ENCODE data around the gene ZNF584.
A peak's percentile ranks its signal among the peaks of the same experiment; 100 is the strongest.

ZNF584 gene

DNA sequence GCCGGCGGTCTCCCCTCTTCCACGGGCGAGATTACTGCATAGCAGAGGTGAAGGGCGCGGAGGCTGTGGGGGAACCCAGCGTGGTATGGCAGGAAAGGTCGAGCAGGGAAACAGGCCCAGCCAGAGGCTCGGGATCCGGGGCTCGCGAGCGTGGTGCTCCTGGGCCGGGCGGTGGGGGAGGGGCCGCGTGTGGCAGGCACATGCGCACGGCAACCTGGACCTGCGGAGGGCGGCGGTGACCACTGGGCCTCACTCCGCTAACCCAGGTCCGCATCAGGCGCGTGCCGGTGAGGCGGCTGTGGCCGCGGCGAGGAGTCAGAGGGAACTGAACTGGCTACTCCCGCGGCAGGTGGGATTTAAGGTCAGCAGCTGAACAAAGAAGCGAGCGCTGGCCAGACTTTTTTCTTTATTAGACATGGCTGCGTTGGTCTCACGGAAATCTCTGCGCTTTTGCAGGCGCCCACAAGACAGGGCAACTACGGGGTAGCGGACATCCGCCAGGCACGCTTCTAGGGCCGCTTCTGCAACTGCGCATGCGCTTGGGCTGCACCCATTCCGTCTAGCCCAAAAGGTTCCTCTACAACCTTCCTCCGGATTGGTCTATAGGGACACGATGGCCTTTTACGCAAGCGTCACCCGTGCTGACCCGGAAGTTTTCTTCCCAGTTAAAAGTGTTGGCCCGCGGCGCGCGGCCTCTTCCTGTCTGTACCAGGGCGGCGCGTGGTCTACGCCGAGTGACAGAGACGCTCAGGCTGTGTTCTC, 21.7 kb upstream of the ZNF584 start, which contains the start of gene RPS5:
Gene RPS5, plus strand, starts transcription at position 694 of the 762 bp plus-strand sequence. CDS start 869 bp downstream, outside the sequence.
- peak; percentile 98 for DNase-seq (ENCODE audit: extremely low read depth, low read depth)
- TF ChIP-seq, protein P1, sequence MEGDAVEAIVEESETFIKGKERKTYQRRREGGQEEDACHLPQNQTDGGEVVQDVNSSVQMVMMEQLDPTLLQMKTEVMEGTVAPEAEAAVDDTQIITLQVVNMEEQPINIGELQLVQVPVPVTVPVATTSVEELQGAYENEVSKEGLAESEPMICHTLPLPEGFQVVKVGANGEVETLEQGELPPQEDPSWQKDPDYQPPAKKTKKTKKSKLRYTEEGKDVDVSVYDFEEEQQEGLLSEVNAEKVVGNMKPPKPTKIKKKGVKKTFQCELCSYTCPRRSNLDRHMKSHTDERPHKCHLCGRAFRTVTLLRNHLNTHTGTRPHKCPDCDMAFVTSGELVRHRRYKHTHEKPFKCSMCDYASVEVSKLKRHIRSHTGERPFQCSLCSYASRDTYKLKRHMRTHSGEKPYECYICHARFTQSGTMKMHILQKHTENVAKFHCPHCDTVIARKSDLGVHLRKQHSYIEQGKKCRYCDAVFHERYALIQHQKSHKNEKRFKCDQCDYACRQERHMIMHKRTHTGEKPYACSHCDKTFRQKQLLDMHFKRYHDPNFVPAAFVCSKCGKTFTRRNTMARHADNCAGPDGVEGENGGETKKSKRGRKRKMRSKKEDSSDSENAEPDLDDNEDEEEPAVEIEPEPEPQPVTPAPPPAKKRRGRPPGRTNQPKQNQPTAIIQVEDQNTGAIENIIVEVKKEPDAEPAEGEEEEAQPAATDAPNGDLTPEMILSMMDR (IDR thresholded peaks at IDR 0.05; ENCODE audit: low read depth, low read length, missing control alignments) = no peak
- H3K4me3 ChIP-seq (replicated peaks; ENCODE audit: low read depth, low read length) = peak within 1 kb of the TSS; percentile 92

DNA sequence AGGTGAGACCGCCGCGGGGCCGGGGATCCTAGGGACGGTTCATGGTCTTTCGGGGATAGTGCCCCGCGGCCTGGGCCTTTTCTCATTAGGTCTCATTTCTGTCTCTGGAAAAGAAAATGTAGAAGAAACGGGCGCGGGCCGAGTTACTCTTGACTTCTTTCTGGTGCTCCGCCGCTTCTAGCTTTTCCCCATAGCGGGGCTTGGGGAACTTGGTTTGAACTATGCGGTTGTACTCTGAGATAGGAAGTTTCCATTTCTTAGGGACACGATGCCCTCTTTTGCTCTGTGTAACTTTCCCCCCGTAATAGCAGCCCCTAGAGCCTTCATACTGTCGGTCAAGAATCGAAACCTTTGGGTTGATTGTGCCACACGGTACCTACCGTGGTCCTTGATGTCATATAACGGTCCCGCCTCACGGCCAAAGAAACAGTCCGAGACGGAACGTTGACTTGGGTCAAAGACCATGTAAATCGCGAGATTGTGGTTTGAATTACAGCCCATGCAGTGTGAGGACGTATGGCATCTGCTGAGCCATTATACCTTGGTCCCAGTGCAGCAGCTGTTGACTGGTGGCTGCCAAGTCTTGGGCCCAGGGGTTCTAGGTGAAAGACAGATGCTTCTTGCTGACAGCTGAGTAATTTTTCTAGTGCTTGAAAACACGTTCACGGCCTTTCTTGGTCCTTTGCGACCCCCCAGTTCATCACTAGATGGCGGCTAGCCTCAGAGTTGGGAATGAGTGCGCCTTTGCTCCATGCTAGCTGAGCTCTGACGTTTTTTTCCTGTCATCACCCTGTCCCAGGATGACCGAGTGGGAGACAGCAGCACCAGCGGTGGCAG, 20.9 kb upstream of the ZNF584 start:
- DNase-seq (ENCODE audit: extremely low read depth, low read depth) = no peak
- H3K4me3 ChIP-seq (replicated peaks; ENCODE audit: low read depth, low read length) = peak overlapping the region; percentile 92
- TF ChIP-seq, protein P1 (IDR thresholded peaks at IDR 0.05; ENCODE audit: low read depth, low read length, missing control alignments) = no peak

DNA sequence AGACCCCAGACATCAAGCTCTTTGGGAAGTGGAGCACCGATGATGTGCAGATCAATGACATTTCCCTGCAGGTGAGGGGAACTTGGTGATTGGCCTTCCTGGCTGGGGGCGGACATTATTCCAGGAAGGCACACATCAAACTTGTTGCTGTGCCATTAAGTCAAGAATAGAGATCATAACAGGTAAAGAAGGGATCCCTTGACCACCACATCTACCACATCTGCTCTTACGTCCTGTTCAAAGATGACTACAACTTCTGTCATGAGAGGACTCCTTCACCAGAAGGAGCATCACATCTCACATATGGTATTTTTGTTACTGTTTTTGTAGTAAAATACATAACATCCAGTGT, 20.3 kb upstream of the ZNF584 start:
- H3K4me3 ChIP-seq (replicated peaks; ENCODE audit: low read depth, low read length) = peak overlapping the region; percentile 92
- TF ChIP-seq, protein P1 (IDR thresholded peaks at IDR 0.05; ENCODE audit: low read depth, low read length, missing control alignments) = no peak
- DNase-seq (ENCODE audit: extremely low read depth, low read depth) = no peak

DNA sequence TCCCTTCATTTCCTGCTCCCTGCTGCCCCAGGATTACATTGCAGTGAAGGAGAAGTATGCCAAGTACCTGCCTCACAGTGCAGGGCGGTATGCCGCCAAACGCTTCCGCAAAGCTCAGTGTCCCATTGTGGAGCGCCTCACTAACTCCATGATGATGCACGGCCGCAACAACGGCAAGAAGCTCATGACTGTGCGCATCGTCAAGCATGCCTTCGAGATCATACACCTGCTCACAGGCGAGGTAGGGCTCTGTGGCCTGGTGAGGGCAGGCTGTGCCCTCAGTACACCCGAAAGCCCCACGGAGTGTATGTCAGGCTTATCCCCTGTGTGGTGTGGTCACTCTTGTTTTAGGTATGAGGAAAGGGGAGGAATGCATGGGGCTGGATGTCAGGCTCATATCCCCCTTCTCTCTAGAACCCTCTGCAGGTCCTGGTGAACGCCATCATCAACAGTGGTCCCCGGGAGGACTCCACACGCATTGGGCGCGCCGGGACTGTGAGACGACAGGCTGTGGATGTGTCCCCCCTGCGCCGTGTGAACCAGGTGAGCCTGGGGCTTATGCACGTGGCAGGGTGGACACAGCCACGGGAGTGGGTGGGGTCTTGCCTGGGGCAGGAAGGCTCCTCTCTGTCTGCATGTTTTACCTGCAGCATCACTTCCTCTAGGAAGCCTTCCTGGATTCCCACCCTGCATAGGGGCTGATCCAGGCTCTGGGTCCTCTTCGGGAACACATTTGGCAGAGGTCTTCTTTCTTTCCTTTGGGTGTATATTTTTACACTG, 15.3 kb upstream of the ZNF584 start:
- TF ChIP-seq, protein P1 (IDR thresholded peaks at IDR 0.05; ENCODE audit: low read depth, low read length, missing control alignments) = no peak
- DNase-seq (ENCODE audit: extremely low read depth, low read depth) = no peak
- no peak overlapping the region for H3K4me3 ChIP-seq (replicated peaks; ENCODE audit: low read depth, low read length)

DNA sequence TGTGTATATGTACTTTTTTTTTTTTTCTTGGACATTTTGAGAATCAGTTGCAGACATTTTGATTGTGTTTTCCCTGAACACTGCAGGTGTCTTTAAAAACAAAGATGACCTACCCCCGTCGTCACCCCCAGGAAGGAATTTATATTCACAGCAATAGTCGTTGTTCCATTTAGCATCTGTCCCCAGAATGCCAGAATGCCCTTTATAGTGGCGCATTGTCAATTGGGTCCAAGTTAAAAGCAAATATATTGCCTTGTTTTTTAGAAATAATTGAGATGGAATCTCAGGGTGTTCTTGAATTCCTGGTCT, 14.8 kb upstream of the ZNF584 start:
- TF ChIP-seq, protein P1 (IDR thresholded peaks at IDR 0.05; ENCODE audit: low read depth, low read length, missing control alignments) = no peak
- no peak for DNase-seq (ENCODE audit: extremely low read depth, low read depth)
- no peak overlapping the region for H3K4me3 ChIP-seq (replicated peaks; ENCODE audit: low read depth, low read length)

DNA sequence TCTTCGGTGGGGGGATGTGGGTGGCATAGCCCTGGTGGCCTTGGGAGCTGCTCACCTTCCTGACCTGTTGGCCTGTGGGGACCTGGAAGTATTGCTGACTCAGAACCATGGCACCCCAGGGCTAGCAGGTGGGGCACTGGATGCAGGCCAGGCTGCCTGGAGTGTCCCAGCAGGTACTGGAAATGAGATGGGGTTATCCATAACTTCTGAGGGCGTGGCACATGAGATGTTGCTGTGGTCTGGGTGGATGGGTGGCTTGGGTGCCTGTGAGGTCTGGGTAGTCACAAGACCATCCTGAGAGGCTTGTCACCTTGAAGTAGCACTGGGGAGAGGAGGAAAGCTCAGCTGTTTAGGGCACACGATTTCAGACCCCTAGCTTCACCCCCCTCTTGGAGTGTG, 13.6 kb upstream of the ZNF584 start:
- TF ChIP-seq, protein P1 (IDR thresholded peaks at IDR 0.05; ENCODE audit: low read depth, low read length, missing control alignments) = no peak
- no peak overlapping the region for H3K4me3 ChIP-seq (replicated peaks; ENCODE audit: low read depth, low read length)
- DNase-seq (ENCODE audit: extremely low read depth, low read depth) = no peak

Data from HFF-Myc (cell line).